HepG2 (cell line): Measurements from ENCODE around the gene CDHR5. TPM values are rescaled to one million over a fixed set of nuclear protein-coding genes. Genes with fewer than 3 reads are reported as not detected.

Source experiments
- AGO2 ChIP-seq: fragments of 200-400 bp; formaldehyde crosslinking; optimal IDR thresholded peaks from 2 replicates; pipeline ENCODE3; 2017; ENCODE audit warnings: mild to moderate bottlenecking, low read depth, low read length, moderate library complexity
- IKZF4 ChIP-seq: sonication (generic); formaldehyde crosslinking; IDR thresholded peaks from 2 replicates; pipeline ENCODE4 v1.5.1; 2020; ENCODE audit warnings: borderline replicate concordance, mild to moderate bottlenecking, low read depth, missing genetic modification reagents; ENCODE audit errors: not compliant biosample characterization
- MLX ChIP-seq: IDR thresholded peaks from 2 replicates; pipeline ENCODE4 v1.6.1; 2016
- MXD4 ChIP-seq: IDR thresholded peaks from 2 replicates; pipeline ENCODE4 v1.6.1; 2016; ENCODE audit warnings: mild to moderate bottlenecking, missing biosample characterization, missing genetic modification reagents
- PLRG1 ChIP-seq: fragments of 450-650 bp; conservative IDR thresholded peaks from 2 replicates; pipeline ENCODE4 v1.6.1; 2016
- POLR2A ChIP-seq, 2 experiments: IDR thresholded peaks; 2 replicates each; pipeline ENCODE4 v1.6.1; 2011; ENCODE audit warnings: low read depth in 2 of 2, low read length in 2 of 2, mild to moderate bottlenecking in 1 of 2, moderate library complexity in 1 of 2; ENCODE audit not compliant: insufficient read depth in 1 of 2
- RBFOX2 ChIP-seq: fragments of 200-400 bp; formaldehyde crosslinking; IDR thresholded peaks from 2 replicates; pipeline ENCODE4 v1.6.1; 2017; ENCODE audit warnings: low read depth, mild to moderate bottlenecking, low read length
- ZBTB42 ChIP-seq: sonication (generic); formaldehyde crosslinking; IDR thresholded peaks from 2 replicates; pipeline ENCODE4 v1.5.0; 2020; ENCODE audit warnings: mild to moderate bottlenecking, missing genetic modification reagents
- ZGPAT ChIP-seq: IDR thresholded peaks from 2 replicates; pipeline ENCODE4 v1.6.1; 2016; ENCODE audit warnings: mild to moderate bottlenecking
- ZNF12 ChIP-seq: sonication (generic); formaldehyde crosslinking; IDR thresholded peaks from 2 replicates; pipeline ENCODE4 v1.5.0; 2020; ENCODE audit warnings: missing genetic modification reagents
- ZNF746 ChIP-seq: sonication (generic); formaldehyde crosslinking; IDR thresholded peaks from 2 replicates; pipeline ENCODE4 v1.8.0; 2022; ENCODE audit warnings: mild to moderate bottlenecking, missing genetic modification reagents
- ZSCAN12 ChIP-seq: sonication (generic); formaldehyde crosslinking; IDR thresholded peaks from 2 replicates; pipeline ENCODE4 v1.9.0; 2021; ENCODE audit warnings: mild to moderate bottlenecking, missing genetic modification reagents
- polyA plus RNA-seq, 8 experiments: library from polyadenylated mRNA; depleted of rRNA in 3 of 8; stranded (reverse) in 7 of 8; unstranded in 1 of 8; fragments of >200 nt; fragmentation: Illumina TruSeq in 4 of 8; extraction: Trizol in 4 of 8; gene quantifications; 2 replicates each; pipeline versions ENCODE4 v1.2.1 to v1.2.3, GENCODE V29; 2011 to 2016; ENCODE audit warnings: low read depth in 4 of 8, missing spikeins in 1 of 8, mixed read lengths in 1 of 8; ENCODE audit not compliant: insufficient read depth in 1 of 8
- total RNA-seq, 5 experiments: library from RNA; depleted of rRNA; stranded (reverse); fragments of >200 nt; fragmentation: Illumina TruSeq; extraction: Trizol; gene quantifications; 2 replicates each; pipeline ENCODE4 v1.2.3, GENCODE V29; 2016; ENCODE audit warnings: low read depth in 1 of 5
- TF ChIP-seq, protein P1 (sequence below), 2 experiments: fragments of 450-650 bp in 1 of 2; sonication (generic) in 1 of 2; formaldehyde crosslinking in 1 of 2; IDR thresholded peaks; 2 replicates each; pipeline versions ENCODE4 v1.6.1 to v1.8.0; 2016 to 2022; ENCODE audit warnings: antibody characterized with exemption in 1 of 2, mild to moderate bottlenecking in 1 of 2, missing genetic modification reagents in 1 of 2
- TF ChIP-seq, protein P2 (sequence below): fragments of 450-650 bp; IDR thresholded peaks from 2 replicates; pipeline ENCODE4 v1.6.1; 2017
- TF ChIP-seq, protein P3 (sequence below): sonication (generic); formaldehyde crosslinking; IDR thresholded peaks from 2 replicates; pipeline ENCODE4 v1.4.0; 2020; ENCODE audit warnings: mild to moderate bottlenecking, low read depth, missing genetic modification reagents

The CDHR5 gene
- total and polyA plus RNA-seq, 2 of the 13 experiments (the other 11 are each of a cell fraction or from before 2014, with no cell fraction given): 0.46 to 0.71 TPM

- TF ChIP-seq, protein P1, sequence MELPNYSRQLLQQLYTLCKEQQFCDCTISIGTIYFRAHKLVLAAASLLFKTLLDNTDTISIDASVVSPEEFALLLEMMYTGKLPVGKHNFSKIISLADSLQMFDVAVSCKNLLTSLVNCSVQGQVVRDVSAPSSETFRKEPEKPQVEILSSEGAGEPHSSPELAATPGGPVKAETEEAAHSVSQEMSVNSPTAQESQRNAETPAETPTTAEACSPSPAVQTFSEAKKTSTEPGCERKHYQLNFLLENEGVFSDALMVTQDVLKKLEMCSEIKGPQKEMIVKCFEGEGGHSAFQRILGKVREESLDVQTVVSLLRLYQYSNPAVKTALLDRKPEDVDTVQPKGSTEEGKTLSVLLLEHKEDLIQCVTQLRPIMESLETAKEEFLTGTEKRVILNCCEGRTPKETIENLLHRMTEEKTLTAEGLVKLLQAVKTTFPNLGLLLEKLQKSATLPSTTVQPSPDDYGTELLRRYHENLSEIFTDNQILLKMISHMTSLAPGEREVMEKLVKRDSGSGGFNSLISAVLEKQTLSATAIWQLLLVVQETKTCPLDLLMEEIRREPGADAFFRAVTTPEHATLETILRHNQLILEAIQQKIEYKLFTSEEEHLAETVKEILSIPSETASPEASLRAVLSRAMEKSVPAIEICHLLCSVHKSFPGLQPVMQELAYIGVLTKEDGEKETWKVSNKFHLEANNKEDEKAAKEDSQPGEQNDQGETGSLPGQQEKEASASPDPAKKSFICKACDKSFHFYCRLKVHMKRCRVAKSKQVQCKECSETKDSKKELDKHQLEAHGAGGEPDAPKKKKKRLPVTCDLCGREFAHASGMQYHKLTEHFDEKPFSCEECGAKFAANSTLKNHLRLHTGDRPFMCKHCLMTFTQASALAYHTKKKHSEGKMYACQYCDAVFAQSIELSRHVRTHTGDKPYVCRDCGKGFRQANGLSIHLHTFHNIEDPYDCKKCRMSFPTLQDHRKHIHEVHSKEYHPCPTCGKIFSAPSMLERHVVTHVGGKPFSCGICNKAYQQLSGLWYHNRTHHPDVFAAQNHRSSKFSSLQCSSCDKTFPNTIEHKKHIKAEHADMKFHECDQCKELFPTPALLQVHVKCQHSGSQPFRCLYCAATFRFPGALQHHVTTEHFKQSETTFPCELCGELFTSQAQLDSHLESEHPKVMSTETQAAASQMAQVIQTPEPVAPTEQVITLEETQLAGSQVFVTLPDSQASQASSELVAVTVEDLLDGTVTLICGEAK (IDR thresholded peaks at IDR 0.05): no peak
- TF ChIP-seq, protein P1 (CRISPR knock-in tag; IDR thresholded peaks at IDR 0.05): no peak
- TF ChIP-seq, protein P2, sequence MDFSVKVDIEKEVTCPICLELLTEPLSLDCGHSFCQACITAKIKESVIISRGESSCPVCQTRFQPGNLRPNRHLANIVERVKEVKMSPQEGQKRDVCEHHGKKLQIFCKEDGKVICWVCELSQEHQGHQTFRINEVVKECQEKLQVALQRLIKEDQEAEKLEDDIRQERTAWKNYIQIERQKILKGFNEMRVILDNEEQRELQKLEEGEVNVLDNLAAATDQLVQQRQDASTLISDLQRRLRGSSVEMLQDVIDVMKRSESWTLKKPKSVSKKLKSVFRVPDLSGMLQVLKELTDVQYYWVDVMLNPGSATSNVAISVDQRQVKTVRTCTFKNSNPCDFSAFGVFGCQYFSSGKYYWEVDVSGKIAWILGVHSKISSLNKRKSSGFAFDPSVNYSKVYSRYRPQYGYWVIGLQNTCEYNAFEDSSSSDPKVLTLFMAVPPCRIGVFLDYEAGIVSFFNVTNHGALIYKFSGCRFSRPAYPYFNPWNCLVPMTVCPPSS: no peak
- no peak for TF ChIP-seq ZGPAT (CRISPR knock-in tag)
- TF ChIP-seq RBFOX2: no peak
- no peak for TF ChIP-seq PLRG1
- TF ChIP-seq ZSCAN12 (CRISPR knock-in tag): no peak
- TF ChIP-seq POLR2A (IDR thresholded peaks at IDR 0.05; ENCODE audit: insufficient read depth in 1 of 2, low read depth in 2 of 2, low read length in 2 of 2): peak in 1 of 2 experiments; percentile 12; a peak in 1 of 4 replicates
- no peak for TF ChIP-seq ZNF746 (CRISPR knock-in tag)
- no peak for TF ChIP-seq MLX (CRISPR knock-in tag)
- peak; percentile 44 for TF ChIP-seq AGO2
- no peak for TF ChIP-seq ZBTB42
- TF ChIP-seq, protein P3, sequence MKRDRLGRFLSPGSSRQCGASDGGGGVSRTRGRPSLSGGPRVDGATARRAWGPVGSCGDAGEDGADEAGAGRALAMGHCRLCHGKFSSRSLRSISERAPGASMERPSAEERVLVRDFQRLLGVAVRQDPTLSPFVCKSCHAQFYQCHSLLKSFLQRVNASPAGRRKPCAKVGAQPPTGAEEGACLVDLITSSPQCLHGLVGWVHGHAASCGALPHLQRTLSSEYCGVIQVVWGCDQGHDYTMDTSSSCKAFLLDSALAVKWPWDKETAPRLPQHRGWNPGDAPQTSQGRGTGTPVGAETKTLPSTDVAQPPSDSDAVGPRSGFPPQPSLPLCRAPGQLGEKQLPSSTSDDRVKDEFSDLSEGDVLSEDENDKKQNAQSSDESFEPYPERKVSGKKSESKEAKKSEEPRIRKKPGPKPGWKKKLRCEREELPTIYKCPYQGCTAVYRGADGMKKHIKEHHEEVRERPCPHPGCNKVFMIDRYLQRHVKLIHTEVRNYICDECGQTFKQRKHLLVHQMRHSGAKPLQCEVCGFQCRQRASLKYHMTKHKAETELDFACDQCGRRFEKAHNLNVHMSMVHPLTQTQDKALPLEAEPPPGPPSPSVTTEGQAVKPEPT (CRISPR knock-in tag): no peak
- TF ChIP-seq IKZF4 (CRISPR knock-in tag): no peak
- TF ChIP-seq MXD4 (CRISPR knock-in tag): no peak
- TF ChIP-seq ZNF12 (CRISPR knock-in tag): no peak
These were observed 17.6 kb downstream of the CDHR5 start (continued) for GRCh38 chr11:607020-607780.
